Measurements from ENCODE around the gene MICAL3.
"Not testable (repeated sequence)": the region's sequence is repeated elsewhere in the genome, so short reads cannot be mapped to it uniquely, and the experiment has no call there.

The MICAL3 gene

DNA sequence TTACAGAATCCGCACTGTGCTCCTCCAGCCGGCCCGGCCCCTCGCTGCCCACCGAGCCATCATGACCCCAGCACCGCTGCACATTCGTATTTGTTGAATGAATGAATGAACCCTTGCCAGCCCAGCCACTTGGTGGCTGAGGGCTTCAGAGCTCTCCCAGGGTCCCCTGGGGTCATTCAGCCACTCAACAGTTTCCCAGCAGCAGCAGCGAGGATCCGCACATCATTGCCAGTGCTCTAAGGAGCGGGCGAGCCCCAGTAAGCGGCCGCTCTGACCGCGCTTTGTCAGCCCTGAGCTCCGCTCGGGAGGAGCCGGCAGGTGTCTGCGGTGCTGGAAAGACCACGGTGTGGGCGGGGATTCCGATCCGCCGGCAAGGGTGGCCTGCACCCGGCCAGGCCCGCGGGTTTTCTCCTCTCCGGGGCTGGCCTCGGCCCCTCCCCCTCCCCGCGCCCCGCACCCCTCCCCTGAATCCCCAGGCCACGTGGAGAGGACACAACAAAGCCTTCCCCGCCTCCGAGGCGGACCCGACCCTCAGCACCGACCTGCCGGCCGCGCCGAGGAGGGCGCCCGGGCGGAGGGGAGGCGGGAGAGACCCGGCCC is 250.7 kb downstream of the MICAL3 start:
- in situ Hi-C loops (cut with HindIII; ENCODE audit: low sequenced_read_pairs): loop anchor here (5.0 kb wide), 1 partner anchor 51 kb away; no protein-coding TSS in a partner anchor

GRCh38 chr22:17772958-17773605 is 251.3 kb downstream of the MICAL3 start:
- in situ Hi-C loops (cut with HindIII; ENCODE audit: low sequenced_read_pairs): loop anchor here (5.0 kb wide), 1 partner anchor 51 kb away; no protein-coding TSS in a partner anchor

DNA sequence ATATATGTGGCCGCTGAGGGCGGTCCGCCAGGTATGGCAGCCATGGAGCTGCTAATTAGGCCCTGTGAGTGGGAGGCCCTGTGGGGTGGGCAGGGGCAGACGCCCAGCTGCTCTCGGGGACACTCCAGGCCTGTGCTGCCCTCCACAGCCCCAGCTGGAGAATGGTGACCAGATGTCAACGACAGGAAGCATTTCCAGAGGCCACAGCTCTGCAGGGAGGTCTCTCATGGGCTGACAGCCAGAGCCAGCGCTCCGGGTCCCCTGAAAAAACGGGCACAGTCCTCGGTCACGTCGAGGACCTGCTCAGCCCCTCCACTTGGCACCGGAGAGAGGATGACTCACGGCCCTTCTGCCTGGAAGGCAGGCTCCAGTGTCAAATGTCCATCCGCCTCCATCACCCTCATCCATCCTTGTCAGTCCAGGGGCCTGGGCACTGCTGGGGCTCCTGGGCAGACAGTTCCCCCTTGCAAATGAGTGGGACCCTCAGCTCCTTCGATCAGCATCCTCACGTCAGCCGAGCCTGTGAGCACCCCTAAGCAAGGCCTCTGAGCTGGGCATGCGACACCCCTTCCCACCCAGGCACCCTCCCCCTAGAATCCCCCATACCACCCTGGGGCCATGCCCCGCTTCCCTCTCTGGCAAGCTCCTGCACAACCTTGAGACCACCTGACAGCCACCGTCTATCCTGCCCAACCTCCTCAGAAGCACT is 252.0 kb downstream of the MICAL3 start:
- in situ Hi-C loops (cut with HindIII; ENCODE audit: low sequenced_read_pairs): loop anchor here (5.0 kb wide), 1 partner anchor 50 kb away; no protein-coding TSS in a partner anchor

GRCh38 chr22:17770180-17771077 is 253.9 kb downstream of the MICAL3 start:
- in situ Hi-C loops (cut with HindIII; ENCODE audit: low sequenced_read_pairs): loop anchor here (5.0 kb wide), 1 partner anchor 48 kb away; no protein-coding TSS in a partner anchor

DNA sequence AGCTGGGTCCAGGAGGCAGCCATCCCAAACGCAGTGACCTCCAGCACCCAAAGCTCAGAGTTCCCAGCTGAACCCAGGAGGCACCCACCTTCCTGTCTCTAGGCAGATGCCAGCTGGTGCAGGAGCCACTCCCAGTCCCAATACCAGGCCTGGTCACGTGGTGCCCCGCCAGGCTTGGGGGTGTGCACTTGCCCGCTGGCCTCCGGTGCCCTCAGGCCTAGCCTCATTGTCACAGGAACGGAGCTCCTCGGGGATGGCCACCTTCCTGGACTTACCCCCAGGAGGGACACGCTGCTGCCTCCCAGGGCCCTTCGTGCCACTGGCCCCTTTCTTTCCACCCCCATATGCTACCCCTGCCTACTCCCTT is 254.7 kb downstream of the MICAL3 start:
- in situ Hi-C loops (cut with HindIII; ENCODE audit: low sequenced_read_pairs): loop anchor here (5.0 kb wide), 1 partner anchor 47 kb away; no protein-coding TSS in a partner anchor

GRCh38 chr22:17769013-17769715 is 255.2 kb downstream of the MICAL3 start:
- in situ Hi-C loops (cut with HindIII; ENCODE audit: low sequenced_read_pairs): no loop called here

GRCh38 chr22:17767233-17768065 is 256.9 kb downstream of the MICAL3 start:
- in situ Hi-C loops (cut with HindIII; ENCODE audit: low sequenced_read_pairs): no loop called here

DNA sequence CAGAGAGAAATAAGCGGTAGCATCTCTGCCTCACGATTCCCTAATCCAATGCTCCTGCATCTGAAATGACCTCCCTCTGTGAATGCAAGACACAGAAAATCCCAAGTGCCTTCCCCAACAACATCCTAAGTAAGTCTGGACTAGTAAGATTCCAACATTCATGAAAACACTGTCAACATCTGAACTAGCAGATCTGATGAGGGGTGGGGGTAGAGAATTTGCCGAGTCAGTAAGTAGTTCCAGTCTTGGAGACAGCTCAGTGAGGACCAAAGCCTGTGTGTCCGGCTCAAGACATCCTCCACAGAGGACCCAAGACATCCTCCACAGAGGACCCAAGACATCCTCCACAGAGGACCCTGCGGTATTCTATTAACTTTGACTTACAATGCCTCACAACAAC is 259.5 kb downstream of the MICAL3 start:
- in situ Hi-C loops (cut with HindIII; ENCODE audit: low sequenced_read_pairs): not testable (repeated sequence)

GRCh38 chr22:17764036-17764435 is 260.3 kb downstream of the MICAL3 start:
- in situ Hi-C loops (cut with HindIII; ENCODE audit: low sequenced_read_pairs): no loop called here

- in situ Hi-C loops (cut with HindIII; ENCODE audit: low sequenced_read_pairs): not testable (repeated sequence)
These were observed 260.9 kb downstream of the MICAL3 start for GRCh38 chr22:17763442-17763841.

DNA sequence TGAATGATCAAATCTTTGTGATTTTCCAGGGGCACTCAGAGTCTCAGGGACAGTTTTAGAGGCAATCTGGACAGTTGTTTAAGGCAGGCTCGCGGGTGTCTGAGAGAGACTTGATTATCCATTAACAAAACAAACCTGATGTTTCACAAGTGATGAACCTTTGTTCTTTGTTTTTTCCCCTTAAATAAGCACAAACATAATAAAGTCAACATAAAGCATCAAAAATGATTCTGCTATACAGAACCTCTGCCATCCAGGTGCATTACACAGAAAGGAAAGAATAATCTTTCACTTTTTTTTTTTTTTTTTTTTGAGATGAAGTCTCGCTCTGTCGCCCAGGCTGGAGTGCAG is 263.2 kb downstream of the MICAL3 start:
- in situ Hi-C loops (cut with HindIII; ENCODE audit: low sequenced_read_pairs): no loop called here

DNA sequence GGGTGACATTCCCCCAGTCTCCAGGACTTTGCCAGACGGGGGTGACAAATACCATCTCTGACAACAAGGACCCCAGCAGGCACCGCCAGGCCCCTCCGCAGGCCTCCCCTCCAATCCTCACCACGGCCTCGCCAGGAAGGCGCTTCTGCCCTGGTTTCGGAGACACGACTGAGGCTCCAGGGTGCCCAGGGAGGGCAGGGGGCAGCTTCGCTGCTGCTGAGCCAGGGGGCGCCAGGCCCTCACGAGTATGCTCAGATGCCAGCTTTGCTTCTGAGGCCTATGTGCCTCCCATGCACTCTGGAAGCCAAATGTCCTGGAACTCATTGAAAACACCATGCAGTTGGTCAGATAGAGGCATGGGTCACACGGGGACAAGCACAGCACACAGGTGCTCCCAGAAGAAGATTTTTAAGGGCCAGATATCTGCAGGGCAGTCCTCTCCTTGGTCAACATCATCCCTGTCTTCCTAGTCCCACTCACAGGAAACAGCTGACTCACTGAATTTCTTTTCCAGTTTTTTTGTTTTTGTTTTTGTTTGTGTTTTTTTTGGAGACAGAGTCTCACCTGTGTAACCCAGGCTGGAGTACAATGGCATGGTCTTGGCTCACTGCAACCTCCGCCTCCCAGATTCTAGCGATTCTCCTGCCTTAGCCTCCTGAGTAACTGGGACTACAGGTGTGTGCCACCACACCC is 270.0 kb downstream of the MICAL3 start:
- in situ Hi-C loops (cut with HindIII; ENCODE audit: low sequenced_read_pairs): no loop called here

GRCh38 chr22:17753401-17753989 is 270.9 kb downstream of the MICAL3 start:
- in situ Hi-C loops (cut with HindIII; ENCODE audit: low sequenced_read_pairs): no loop called here

DNA sequence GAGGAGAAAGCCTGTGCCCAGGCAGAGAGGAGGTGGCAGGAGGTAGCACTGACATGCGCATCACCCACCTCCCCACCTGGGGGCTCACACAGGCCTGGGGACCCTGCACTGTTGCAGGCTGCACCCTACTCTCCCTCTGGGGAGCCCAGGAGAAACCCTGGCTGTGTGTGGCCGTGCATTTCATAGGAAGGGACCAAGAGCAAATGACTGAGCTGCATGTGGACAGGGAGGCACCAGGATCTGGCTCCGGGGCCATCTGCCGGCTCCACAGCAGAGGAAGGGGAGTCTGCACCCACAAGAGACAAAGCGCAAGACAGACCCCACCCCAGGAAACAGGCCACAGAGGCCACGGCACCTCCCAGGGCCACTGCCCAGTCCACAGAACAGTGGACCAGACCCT is 272.8 kb downstream of the MICAL3 start:
- in situ Hi-C loops (cut with HindIII; ENCODE audit: low sequenced_read_pairs): no loop called here

DNA sequence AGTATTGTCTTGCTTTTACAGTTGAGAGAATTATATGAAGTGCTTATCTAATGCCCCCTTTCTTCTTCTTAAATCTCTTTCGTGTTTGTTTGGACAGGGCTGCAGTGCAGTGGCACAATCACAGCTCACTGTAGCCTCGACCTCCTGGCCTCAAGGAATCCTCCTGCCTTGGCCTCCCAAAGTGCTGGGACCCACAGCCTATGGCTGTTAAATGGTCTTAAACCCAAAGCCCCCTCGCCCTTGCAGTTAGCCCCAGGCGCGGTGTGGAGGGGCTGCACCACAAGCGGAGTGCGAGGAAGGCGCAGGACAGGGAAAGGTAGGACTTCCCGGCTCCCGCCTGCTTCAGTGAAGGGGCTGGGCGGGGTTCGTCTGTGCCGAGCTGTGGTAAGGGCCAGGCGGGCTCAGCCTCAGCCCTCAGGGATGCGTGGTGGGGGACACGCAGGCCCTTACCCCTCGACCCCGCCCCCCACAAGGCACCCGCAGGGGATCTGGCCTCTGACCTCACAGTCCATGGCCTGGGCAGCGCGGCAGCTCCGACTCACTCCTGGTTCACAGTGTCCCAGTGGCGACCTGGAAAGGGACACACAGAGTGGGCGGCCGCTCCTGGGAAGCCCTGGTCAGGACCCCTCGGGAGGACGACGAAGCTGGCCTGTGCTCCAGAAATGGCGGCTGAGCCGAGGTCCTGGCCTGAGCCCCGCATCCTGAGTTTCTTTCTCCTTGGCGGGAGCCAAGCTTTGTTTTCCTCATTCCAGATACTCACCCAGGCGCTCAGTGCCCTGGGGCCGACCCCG is 274.6 kb downstream of the MICAL3 start:
- in situ Hi-C loops (cut with HindIII; ENCODE audit: low sequenced_read_pairs): no loop called here

DNA sequence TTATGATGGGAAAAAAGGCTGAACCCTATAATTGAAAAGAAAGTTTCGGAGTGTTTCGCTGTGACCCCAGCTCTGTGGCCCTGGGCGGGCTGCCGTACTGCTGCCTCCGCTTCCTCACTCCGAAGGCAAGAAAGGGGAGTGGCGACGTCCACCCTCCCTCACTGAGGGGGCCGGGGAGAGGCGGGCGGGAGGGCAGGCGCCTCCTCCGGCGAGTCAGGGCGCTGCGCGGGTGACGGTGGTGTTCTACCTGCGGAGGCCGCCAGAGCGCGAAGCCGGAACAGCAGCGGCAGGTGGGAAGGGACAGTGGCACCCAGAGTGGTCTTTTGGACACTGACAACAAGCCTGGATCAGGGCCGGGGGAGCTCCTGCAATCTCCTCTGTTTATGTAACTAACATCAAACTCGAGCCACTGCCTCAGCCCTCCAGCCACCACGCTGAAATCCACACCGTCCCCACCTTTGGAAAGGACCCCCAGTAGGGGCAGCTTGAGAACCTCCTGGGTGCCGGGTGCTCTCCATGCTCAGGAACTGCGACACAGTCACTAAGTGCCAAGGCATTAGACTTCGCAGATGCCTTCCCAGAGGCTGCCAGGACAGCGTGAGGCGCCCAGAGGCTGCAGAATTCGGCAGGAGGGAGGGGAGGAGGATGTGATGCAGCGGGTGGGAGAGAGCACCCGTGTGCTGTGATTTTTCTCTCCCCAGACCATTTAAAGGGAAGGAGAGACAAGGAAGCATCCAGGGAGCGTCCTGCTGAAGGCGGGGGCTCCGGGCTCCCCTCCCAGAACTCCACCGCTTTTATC is 275.6 kb downstream of the MICAL3 start:
- in situ Hi-C loops (cut with HindIII; ENCODE audit: low sequenced_read_pairs): no loop called here

GRCh38 chr22:17746916-17747315 is 277.4 kb downstream of the MICAL3 start:
- in situ Hi-C loops (cut with HindIII; ENCODE audit: low sequenced_read_pairs): no loop called here
